H1 (cell line): ENCODE data around the gene WASF1. TPM values are rescaled to one million over a fixed set of nuclear protein-coding genes. Genes with fewer than 3 reads are reported as not detected.
A peak's percentile ranks its signal among the peaks of the same experiment; 100 is the strongest.

Source experiments
- BACH1 ChIP-seq: IDR thresholded peaks from 2 replicates; pipeline ENCODE4 v1.6.1; 2012; ENCODE audit warnings: low read length, improper control_type of control experiment
- CBX5 ChIP-seq: fragments of 300-800, 300-1000 bp; sonication (generic); IDR thresholded peaks from 2 replicates; pipeline ENCODE4 v1.7.1; 2016; ENCODE audit warnings: antibody characterized with exemption, low read length, low read depth
- CBX8 ChIP-seq: fragments of 300-800, 300-1000 bp; sonication (generic); IDR thresholded peaks from 2 replicates; pipeline ENCODE4 v1.7.1; 2016; ENCODE audit warnings: low read depth, low read length, borderline replicate concordance
- CEBPB ChIP-seq: IDR thresholded peaks from 2 replicates; pipeline ENCODE4 v1.6.1; 2012; ENCODE audit warnings: low read depth, low read length
- CHD2 ChIP-seq: IDR thresholded peaks from 2 replicates; pipeline ENCODE4 v1.6.1; 2012; ENCODE audit warnings: low read length, improper control_type of control experiment
- CREB1 ChIP-seq: IDR thresholded peaks from 2 replicates; pipeline ENCODE4 v1.6.1; 2012; ENCODE audit warnings: inconsistent platforms
- EGR1 ChIP-seq: IDR thresholded peaks from 2 replicates; pipeline ENCODE4 v1.6.1; 2011; ENCODE audit warnings: low read depth, low read length, borderline replicate concordance
- EP300 ChIP-seq, 2 experiments: IDR thresholded peaks; 1 replicate in 1 of 2; 2 replicates in 1 of 2; pipeline ENCODE4 v1.6.1; 2011 to 2012; ENCODE audit warnings: low read depth in 2 of 2, low read length in 2 of 2, mild to moderate bottlenecking in 2 of 2, borderline replicate concordance in 1 of 2, inconsistent platforms in 1 of 2, moderate library complexity in 1 of 2
- GTF2F1 ChIP-seq: IDR thresholded peaks from 2 replicates; pipeline ENCODE4 v1.6.1; 2012; ENCODE audit warnings: low read depth, low read length, improper control_type of control experiment, borderline replicate concordance
- HDAC2 ChIP-seq, 2 experiments: fragments of 300-600 bp in 1 of 2; sonication (generic) in 1 of 2; IDR thresholded peaks; 2 replicates each; pipeline ENCODE4 v1.6.1; 2011 to 2012; ENCODE audit warnings: low read depth in 2 of 2, low read length in 2 of 2, mild to moderate bottlenecking in 2 of 2, moderate library complexity in 2 of 2, borderline replicate concordance in 1 of 2, inconsistent platforms in 1 of 2
- HDAC6 ChIP-seq: IDR thresholded peaks from one replicate; pipeline ENCODE4 v1.7.1; 2012; ENCODE audit warnings: low read depth, mild to moderate bottlenecking, inconsistent platforms, low read length, moderate library complexity
- KDM5A ChIP-seq: fragments of 200-600 bp; IDR thresholded peaks from 2 replicates; pipeline ENCODE4 v1.7.1; 2012; ENCODE audit warnings: mild to moderate bottlenecking, low read length, inconsistent platforms, mixed read lengths
- MAFK ChIP-seq: IDR thresholded peaks from 2 replicates; pipeline ENCODE4 v1.6.1; 2012; ENCODE audit warnings: low read depth, mild to moderate bottlenecking, improper control_type of control experiment, low read length
- NANOG ChIP-seq: IDR thresholded peaks from 2 replicates; pipeline ENCODE4 v1.6.1; 2011; ENCODE audit warnings: low read length, low read depth, mild to moderate bottlenecking, inconsistent platforms; ENCODE audit not compliant: insufficient read depth, poor library complexity, severe bottlenecking
- POLR2A ChIP-seq, 2 experiments: IDR thresholded peaks; 1 replicate in 1 of 2; 2 replicates in 1 of 2; pipeline ENCODE4 v1.6.1; 2011; ENCODE audit warnings: low read depth in 2 of 2, low read length in 2 of 2, mild to moderate bottlenecking in 2 of 2; ENCODE audit errors: control extremely low read depth in 1 of 2
- RFX5 ChIP-seq: IDR thresholded peaks from 2 replicates; pipeline ENCODE4 v1.6.1; 2011; ENCODE audit warnings: low read depth, low read length, improper control_type of control experiment, borderline replicate concordance
- RXRA ChIP-seq: IDR thresholded peaks from 2 replicates; pipeline ENCODE4 v1.6.1; 2011; ENCODE audit warnings: low read depth, mild to moderate bottlenecking, low read length, moderate library complexity; ENCODE audit not compliant: insufficient read depth
- SP2 ChIP-seq: IDR thresholded peaks from 2 replicates; pipeline ENCODE4 v1.6.1; 2012; ENCODE audit warnings: mild to moderate bottlenecking, low read length, inconsistent platforms
- TCF12 ChIP-seq: IDR thresholded peaks from 2 replicates; pipeline ENCODE4 v1.6.1; 2011; ENCODE audit warnings: low read depth, mild to moderate bottlenecking, low read length
- YY1 ChIP-seq: IDR thresholded peaks from 2 replicates; pipeline ENCODE4 v1.6.1; 2011; ENCODE audit warnings: low read depth, mild to moderate bottlenecking, low read length
- polyA plus RNA-seq, 7 experiments: library from polyadenylated mRNA; depleted of rRNA in 3 of 7; stranded (reverse) in 5 of 7; unstranded in 2 of 7; fragments of >200 nt in 5 of 7; fragments of 200-250 nt in 2 of 7; gene quantifications; 1 replicate in 5 of 7; 2 replicates in 1 of 7; 4 replicates in 1 of 7; pipeline versions ENCODE4 v1.2.1 to v1.2.3, GENCODE V29; 2011 to 2013; ENCODE audit warnings: missing spikeins in 2 of 7, mixed read lengths in 2 of 7
- total RNA-seq: library from RNA; stranded (reverse); fragmentation: NEBNext Ultra II Directional; extraction: Animal tissue kit (Norgen Biotek cat#: 25700); gene quantifications from 2 replicates; pipeline ENCODE4 v1.2.1, GENCODE V29; 2021
- TF ChIP-seq, protein P1 (sequence below), 3 experiments: IDR thresholded peaks; 1 replicate in 2 of 3; 2 replicates in 1 of 3; pipeline versions ENCODE4 v1.5.1 to v1.6.1; 2011; ENCODE audit warnings: low read length in 3 of 3, mild to moderate bottlenecking in 3 of 3, inconsistent platforms in 2 of 3, low read depth in 1 of 3, moderate library complexity in 1 of 3; ENCODE audit not compliant: insufficient read depth in 1 of 3; ENCODE audit errors: control extremely low read depth in 1 of 3

The WASF1 gene
- total and polyA plus RNA-seq, 2 of the 8 experiments (the other 6 are each of a cell fraction or from before 2014, with no cell fraction given), result 37.6 to 39.9 TPM

DNA sequence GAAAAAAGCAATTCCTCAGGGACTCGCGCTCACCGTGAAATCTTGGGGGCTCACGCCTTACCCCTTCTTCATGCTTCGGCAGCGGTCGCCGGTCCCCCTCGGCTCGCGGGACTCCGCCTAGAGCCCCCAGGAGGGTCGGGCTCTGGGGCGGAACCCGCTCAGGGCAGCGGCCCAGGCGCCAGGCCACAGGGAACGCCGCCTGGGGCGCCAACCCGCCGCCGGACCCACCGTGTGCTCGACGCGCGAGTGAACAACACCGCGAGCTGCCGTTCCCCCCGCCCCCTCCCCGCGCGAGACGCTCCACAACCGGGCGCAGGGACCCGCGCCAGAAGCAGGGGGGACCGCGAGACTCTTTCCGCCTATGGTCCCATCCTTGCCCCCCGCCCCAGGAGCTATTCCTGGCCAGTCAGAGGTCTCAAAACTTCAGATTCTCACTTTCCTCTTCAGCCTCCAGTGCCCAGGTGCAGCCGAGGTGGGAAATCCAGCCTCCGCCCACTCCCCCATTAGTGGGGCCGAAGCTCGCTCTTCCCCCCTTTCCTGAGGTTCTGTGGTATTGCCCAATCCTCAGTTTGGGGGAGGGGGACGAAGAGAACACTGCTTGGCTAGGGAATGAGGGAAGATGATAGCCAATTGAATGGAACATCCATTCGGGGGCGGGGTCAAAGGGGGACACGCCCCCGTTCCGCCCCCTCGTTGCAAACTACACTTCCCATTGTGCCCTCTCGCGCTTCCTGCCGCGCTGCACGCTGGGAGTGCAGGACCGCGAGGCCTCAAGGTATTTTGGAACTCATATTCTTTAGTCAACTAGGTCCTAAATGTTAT is at the start of gene WASF1 (continued):
- TF ChIP-seq MAFK (no peak), YY1 (no peak), HDAC6 (no peak), POLR2A (IDR thresholded peaks at IDR 0.05; ENCODE audit: control extremely low read depth in 1 of 2, low read depth in 2 of 2, low read length in 2 of 2) (no peak), KDM5A (no peak), EP300 (IDR thresholded peaks at IDR 0.05; ENCODE audit: borderline replicate concordance in 1 of 2, low read depth in 2 of 2, low read length in 2 of 2) (peak in 1 of 2 experiments; percentile 94; a peak in 2 of 3 replicates), TCF12 (no peak), CEBPB (peak; percentile 98), CBX5 (no peak), SP2 (no peak), NANOG (peak; percentile 12), BACH1 (peak; percentile 78), RXRA (no peak), RFX5 (no peak), CBX8 (no peak), EGR1 (peak; percentile 65), GTF2F1 (no peak), CHD2 (peak; percentile 72; the same call in 1 of the 2 replicates), CREB1 (peak; percentile 49; the same call in 1 of the 2 replicates), HDAC2 (IDR thresholded peaks at IDR 0.05; ENCODE audit: borderline replicate concordance in 1 of 2, low read depth in 2 of 2, low read length in 2 of 2) (peak; percentile 12 to 60; a peak in 1 of 4 replicates)
- TF ChIP-seq, protein P1, sequence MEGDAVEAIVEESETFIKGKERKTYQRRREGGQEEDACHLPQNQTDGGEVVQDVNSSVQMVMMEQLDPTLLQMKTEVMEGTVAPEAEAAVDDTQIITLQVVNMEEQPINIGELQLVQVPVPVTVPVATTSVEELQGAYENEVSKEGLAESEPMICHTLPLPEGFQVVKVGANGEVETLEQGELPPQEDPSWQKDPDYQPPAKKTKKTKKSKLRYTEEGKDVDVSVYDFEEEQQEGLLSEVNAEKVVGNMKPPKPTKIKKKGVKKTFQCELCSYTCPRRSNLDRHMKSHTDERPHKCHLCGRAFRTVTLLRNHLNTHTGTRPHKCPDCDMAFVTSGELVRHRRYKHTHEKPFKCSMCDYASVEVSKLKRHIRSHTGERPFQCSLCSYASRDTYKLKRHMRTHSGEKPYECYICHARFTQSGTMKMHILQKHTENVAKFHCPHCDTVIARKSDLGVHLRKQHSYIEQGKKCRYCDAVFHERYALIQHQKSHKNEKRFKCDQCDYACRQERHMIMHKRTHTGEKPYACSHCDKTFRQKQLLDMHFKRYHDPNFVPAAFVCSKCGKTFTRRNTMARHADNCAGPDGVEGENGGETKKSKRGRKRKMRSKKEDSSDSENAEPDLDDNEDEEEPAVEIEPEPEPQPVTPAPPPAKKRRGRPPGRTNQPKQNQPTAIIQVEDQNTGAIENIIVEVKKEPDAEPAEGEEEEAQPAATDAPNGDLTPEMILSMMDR (IDR thresholded peaks at IDR 0.05; ENCODE audit: control extremely low read depth in 1 of 3, insufficient read depth in 1 of 3, low read depth in 1 of 3, low read length in 3 of 3), result no peak
